ENCODE results near the gene ATP9A.

ATP9A gene

DNA sequence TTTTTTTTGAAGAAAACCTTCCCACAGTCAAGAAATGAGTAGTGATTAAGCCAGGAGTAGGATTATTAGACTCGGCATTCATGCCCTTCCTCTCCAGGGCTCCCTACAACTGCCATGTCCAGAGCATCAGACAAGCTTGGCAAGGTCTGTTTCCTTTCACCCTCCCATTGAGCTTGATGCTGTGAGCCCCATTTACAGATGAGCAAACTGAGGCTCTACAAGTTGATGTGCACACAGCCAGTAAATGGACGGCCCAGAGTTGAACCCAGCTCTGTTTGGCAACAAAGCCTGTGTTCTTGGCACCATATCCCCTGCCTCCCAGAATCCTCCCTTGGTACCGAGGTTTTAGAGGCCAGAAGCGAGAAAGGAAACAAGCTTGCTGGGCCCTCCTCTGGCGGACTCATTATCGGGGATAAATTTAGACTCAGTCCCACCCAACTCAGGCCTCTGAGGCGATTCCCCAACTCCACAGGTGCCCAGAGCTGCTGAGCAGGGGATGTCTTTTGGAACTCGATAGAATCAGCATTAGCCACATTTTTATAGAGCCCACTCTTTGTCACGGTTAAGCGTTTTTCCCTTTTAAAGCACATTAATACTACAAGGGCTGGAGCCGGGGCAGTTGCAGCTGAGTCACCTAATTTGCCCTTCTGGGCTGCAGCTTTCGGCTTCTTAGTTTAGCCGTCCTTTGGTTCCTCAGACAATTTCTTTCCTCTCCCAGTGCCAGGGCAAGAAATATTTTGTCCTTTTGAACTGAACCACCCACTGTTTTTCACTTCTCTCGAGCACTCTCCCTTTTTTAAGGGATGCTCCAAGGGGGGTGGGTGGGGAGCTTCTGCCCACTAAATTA is 202.7 kb downstream of the ATP9A start:
- Histone ChIP-seq H3K9me3 (ENCODE audit: low read depth, low read length) (no peaks in the 10 kb centered on the region), H3K9ac (ENCODE audit: insufficient read length) (no peak overlapping the region), H3K36me3 (ENCODE audit: insufficient read depth, low read length) (no peaks in the 10 kb centered on the region), H3K27ac (no peak overlapping the region), H3K4me3 (no peak overlapping the region)
- no peak for DNase-seq (ENCODE audit: low read depth, low spot score)
- TF ChIP-seq FOXP2 (optimal IDR thresholded peaks at IDR 0.05; ENCODE audit: control extremely low read depth, extremely low read length, insufficient read depth) (no peak), EZH2 (IDR thresholded peaks at IDR 0.05) (no peak), POLR2AphosphoS5 (IDR thresholded peaks at IDR 0.05; ENCODE audit: borderline replicate concordance, low read depth, low read length) (no peak)

DNA sequence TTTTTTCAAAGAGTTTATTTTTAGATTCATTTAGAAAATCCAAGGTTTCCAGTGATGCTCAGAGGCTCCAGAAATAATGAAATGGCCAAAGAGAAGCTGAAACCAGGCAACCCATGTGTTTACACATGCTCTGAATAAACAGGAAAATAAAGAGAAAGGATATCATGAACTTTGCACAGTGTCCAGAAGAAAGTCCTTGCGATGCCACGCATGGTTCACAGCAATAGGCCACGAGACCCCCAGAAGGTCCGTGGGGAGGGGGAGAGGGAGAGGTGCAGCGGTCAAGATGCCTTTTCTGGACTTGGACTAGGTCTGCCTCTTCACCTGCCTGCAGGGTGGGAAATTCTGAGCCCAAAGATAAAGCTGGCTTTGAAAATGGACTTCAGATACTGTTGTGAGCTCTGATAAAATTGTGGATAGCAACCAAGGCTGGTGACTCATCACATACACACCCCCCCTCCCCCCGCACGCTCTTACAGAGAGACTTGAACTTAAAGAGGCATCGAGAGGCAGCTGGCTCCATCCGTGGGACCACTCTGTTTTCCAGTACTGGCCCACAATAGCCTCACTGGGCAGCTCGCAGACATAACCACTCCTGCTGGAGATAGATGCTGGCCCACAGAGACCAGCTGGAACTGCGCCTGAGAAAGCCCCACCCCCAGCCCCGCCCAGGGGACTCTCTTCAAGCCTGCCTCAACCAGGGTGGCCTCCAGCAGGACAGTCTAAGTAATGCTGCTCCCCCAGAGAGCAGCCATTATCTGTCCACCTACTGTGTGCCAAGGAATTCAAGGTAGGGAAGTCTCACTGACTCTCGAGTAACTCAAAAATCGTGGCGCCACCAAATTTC is 204.5 kb downstream of the ATP9A start:
- H3K36me3 ChIP-seq (ENCODE audit: insufficient read depth, low read length): no peaks in the 10 kb centered on the region
- no peak for TF ChIP-seq POLR2AphosphoS5 (IDR thresholded peaks at IDR 0.05; ENCODE audit: borderline replicate concordance, low read depth, low read length)
- TF ChIP-seq EZH2 (IDR thresholded peaks at IDR 0.05): no peak
- TF ChIP-seq FOXP2 (optimal IDR thresholded peaks at IDR 0.05; ENCODE audit: control extremely low read depth, extremely low read length, insufficient read depth): no peak
- DNase-seq (ENCODE audit: low read depth, low spot score): no peak
- H3K27ac ChIP-seq: no peak overlapping the region
- no peak overlapping the region for H3K9ac ChIP-seq (ENCODE audit: insufficient read length)
- H3K4me3 ChIP-seq: no peak overlapping the region
- H3K9me3 ChIP-seq (ENCODE audit: low read depth, low read length): no peaks in the 10 kb centered on the region

DNA sequence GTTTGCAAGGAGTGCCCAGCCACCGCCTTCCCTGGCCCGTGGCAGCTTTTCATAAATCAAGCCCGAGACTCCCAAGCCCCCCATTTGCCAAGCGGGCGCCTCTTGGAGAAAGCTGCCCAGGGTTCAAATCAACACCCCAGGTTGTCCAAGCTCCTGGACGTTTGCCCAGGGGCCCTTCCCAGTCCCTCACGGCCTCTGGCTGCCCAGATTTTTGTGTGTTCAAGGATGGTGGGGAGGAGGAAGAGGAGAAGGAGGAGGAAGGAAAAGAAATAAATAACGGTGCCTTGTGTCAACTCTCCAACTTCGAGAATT is 205.1 kb downstream of the ATP9A start:
- Histone ChIP-seq H3K36me3 (ENCODE audit: insufficient read depth, low read length) (no peaks in the 10 kb centered on the region), H3K9ac (ENCODE audit: insufficient read length) (no peak overlapping the region), H3K9me3 (ENCODE audit: low read depth, low read length) (no peaks in the 10 kb centered on the region), H3K4me3 (peak overlapping the region; percentile 61), H3K27ac (no peak overlapping the region)
- DNase-seq (ENCODE audit: low read depth, low spot score): no peak
- no peak for TF ChIP-seq EZH2 (IDR thresholded peaks at IDR 0.05)
- TF ChIP-seq POLR2AphosphoS5 (IDR thresholded peaks at IDR 0.05; ENCODE audit: borderline replicate concordance, low read depth, low read length): no peak
- TF ChIP-seq FOXP2 (optimal IDR thresholded peaks at IDR 0.05; ENCODE audit: control extremely low read depth, extremely low read length, insufficient read depth): no peak

DNA sequence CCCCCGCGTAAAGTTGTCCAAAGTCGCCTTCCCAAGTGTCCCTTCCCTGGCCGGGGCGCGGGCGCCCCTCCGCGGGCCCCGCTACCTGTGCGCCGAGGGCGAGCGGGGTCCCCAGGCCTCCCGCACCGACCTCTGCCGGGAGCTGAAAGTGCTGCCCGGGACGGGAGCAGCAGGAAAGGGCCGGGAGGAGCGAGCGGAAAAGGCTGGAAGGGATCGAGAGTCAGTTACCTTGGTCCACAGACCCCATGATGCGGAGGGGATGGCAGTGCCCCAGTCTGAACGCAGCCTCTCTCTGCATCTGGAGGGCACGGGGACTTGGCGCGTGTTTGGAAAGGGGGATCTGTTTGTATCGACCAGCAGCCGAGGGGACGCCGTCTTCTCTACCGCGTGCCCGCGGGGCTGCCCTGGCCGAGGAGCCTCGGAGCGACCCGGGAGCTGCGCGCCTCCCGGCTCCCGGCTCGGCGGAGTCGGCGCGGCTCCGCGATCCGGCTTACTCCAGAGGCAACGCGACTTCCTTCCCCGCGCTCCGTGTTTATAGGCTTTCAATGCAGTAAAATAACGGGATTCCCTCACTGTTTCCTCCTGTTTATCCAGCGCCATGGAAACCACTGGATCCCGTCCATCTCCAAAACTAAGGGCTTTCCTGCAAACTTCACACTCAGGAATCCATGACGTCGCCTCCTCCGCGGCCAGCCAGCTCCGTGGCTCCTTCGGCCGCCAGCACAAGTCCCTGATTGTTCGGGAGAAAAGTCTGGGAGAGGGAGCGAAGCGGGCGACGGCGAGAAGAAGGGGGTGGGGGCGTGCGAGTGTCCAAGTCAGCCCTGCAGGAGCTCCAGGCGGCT is 205.6 kb downstream of the ATP9A start:
- H3K27ac ChIP-seq: no peak overlapping the region
- no peak overlapping the region for H3K9ac ChIP-seq (ENCODE audit: insufficient read length)

DNA sequence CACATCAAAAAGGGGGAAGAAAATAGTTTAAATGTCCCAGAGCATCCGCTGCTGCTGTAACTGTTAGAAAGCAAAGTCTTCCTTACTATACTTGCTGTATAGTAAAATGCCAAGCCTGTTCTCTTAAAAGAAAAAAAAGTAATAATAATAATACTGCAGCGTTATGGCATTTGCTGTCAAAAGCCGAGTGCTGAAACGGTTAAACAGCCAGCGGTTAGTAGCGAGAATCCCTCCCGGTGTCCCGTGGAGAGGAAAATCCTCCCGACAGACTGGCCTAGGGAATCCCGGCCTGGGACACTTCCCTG is 206.2 kb downstream of the ATP9A start:
- no peaks in the 10 kb centered on the region for H3K36me3 ChIP-seq (ENCODE audit: insufficient read depth, low read length)
- H3K9ac ChIP-seq (ENCODE audit: insufficient read length): no peak overlapping the region
- H3K27ac ChIP-seq: no peak overlapping the region
- TF ChIP-seq POLR2AphosphoS5 (IDR thresholded peaks at IDR 0.05; ENCODE audit: borderline replicate concordance, low read depth, low read length) (no peak), EZH2 (IDR thresholded peaks at IDR 0.05) (peak; percentile 81)
- no peak for DNase-seq (ENCODE audit: low read depth, low spot score)
- H3K9me3 ChIP-seq (ENCODE audit: low read depth, low read length): no peaks in the 10 kb centered on the region
- H3K4me3 ChIP-seq: peak overlapping the region; percentile 61

More for the DNA sequence above, 205.6 kb downstream of the ATP9A start:
- Histone ChIP-seq H3K9me3 (ENCODE audit: low read depth, low read length) (no peaks in the 10 kb centered on the region), H3K4me3 (peak overlapping the region; percentile 61), H3K36me3 (ENCODE audit: insufficient read depth, low read length) (no peaks in the 10 kb centered on the region)
- DNase-seq (ENCODE audit: low read depth, low spot score): no peak
- no peak for TF ChIP-seq POLR2AphosphoS5 (IDR thresholded peaks at IDR 0.05; ENCODE audit: borderline replicate concordance, low read depth, low read length)
- TF ChIP-seq FOXP2 (optimal IDR thresholded peaks at IDR 0.05; ENCODE audit: control extremely low read depth, extremely low read length, insufficient read depth): no peak
- peak; percentile 3 for TF ChIP-seq EZH2 (IDR thresholded peaks at IDR 0.05)

DNA sequence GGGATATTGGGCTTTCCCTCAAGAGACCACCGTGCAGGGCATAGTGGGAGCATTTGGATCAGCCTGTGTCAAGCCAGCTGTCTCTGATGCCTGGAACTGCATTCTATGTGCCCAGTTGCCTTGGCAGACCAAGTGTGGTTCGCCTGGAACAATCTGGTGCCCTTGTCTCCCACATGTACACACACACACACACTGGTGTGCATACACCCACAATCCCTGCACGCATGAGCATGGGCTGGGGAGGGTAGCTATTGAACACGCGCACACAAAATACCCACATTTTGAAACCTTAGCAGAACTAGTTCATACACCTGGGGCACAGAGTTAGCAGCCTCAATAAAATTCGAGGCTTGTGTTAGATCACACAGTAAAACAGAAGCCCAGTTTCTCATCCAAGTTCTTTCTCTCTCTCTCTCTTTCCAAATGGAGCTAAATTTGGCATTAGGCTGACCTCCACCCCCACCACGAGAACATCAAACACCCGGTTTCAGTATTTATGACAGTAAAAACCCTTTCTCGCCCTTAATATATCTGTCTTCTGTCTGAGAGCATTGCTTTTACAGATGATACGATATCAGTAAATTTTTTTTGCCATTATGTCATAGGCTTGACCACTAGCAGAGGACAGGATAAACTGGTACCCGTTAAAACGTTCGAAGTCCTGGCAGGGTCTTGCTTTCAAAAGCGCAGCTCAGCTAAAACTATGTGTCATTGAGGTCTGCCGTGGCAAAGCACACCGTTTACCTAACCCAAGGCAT is 207.5 kb downstream of the ATP9A start:
- Histone ChIP-seq H3K36me3 (ENCODE audit: insufficient read depth, low read length) (no peaks in the 10 kb centered on the region), H3K9me3 (ENCODE audit: low read depth, low read length) (no peaks in the 10 kb centered on the region), H3K27ac (no peak overlapping the region), H3K9ac (ENCODE audit: insufficient read length) (no peak overlapping the region), H3K4me3 (no peak overlapping the region)
- no peak for DNase-seq (ENCODE audit: low read depth, low spot score)
- no peak for TF ChIP-seq EZH2 (IDR thresholded peaks at IDR 0.05)
- TF ChIP-seq POLR2AphosphoS5 (IDR thresholded peaks at IDR 0.05; ENCODE audit: borderline replicate concordance, low read depth, low read length): no peak
- no peak for TF ChIP-seq FOXP2 (optimal IDR thresholded peaks at IDR 0.05; ENCODE audit: control extremely low read depth, extremely low read length, insufficient read depth)

DNA sequence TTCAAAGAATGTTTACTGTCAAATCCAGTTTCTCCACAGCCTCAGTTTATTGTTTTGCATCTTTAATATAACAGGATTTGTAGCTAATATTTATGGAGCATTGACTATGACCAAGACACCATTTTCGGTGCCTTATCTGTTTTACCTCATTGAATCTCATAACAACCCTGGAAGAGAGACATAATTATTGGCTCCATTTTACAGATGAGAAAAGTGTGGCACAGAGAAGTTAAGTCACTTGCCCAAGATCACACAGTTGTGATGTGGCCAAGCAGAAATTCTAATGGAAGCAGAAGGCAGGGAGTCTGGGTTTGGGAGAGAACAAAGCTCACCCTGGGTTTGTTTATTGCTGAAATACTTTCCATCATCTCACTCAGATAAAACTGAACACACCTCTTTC is 208.1 kb downstream of the ATP9A start:
- H3K9ac ChIP-seq (ENCODE audit: insufficient read length): no peak overlapping the region
- no peak overlapping the region for H3K4me3 ChIP-seq
- H3K36me3 ChIP-seq (ENCODE audit: insufficient read depth, low read length): no peaks in the 10 kb centered on the region
- no peak for TF ChIP-seq POLR2AphosphoS5 (IDR thresholded peaks at IDR 0.05; ENCODE audit: borderline replicate concordance, low read depth, low read length)
- DNase-seq (ENCODE audit: low read depth, low spot score): no peak
- H3K9me3 ChIP-seq (ENCODE audit: low read depth, low read length): no peaks in the 10 kb centered on the region
- H3K27ac ChIP-seq: no peak overlapping the region

Measured in SK-N-MC (cell line).